SH-SY5Y (cell line): ENCODE data around the gene BCL7A.

Experiments
- GATA2 ChIP-seq: IDR thresholded peaks from 2 replicates; pipeline ENCODE4 v1.6.1; 2011; ENCODE audit warnings: mild to moderate bottlenecking, low read depth, low read length
- GATA3 ChIP-seq: IDR thresholded peaks from 2 replicates; pipeline ENCODE4 v1.6.1; 2011; ENCODE audit warnings: low read depth, mild to moderate bottlenecking, low read length, moderate library complexity

GRCh38 chr12:122080149-122081082 lies 58.7 kb downstream of the BCL7A start:
- TF ChIP-seq GATA2 (no peak), GATA3 (no peak)
